ENCODE measurements around the gene IGF1. TPM values are rescaled to one million over a fixed set of nuclear protein-coding genes. Genes with fewer than 3 reads are reported as not detected.

The IGF1 gene
- total RNA-seq, 1 experiment from 2014 or later = not detected

GRCh38 chr12:102496591-102496990 lies 16.2 kb upstream of the IGF1 start:
- TF ChIP-seq, protein P1, sequence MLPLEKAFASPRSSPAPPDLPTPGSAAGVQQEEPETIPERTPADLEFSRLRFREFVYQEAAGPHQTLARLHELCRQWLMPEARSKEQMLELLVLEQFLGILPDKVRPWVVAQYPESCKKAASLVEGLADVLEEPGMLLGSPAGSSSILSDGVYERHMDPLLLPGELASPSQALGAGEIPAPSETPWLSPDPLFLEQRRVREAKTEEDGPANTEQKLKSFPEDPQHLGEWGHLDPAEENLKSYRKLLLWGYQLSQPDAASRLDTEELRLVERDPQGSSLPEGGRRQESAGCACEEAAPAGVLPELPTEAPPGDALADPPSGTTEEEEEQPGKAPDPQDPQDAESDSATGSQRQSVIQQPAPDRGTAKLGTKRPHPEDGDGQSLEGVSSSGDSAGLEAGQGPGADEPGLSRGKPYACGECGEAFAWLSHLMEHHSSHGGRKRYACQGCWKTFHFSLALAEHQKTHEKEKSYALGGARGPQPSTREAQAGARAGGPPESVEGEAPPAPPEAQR (CRISPR knock-in tag; IDR thresholded peaks at IDR 0.05) = no peak
- TF ChIP-seq, protein P2, sequence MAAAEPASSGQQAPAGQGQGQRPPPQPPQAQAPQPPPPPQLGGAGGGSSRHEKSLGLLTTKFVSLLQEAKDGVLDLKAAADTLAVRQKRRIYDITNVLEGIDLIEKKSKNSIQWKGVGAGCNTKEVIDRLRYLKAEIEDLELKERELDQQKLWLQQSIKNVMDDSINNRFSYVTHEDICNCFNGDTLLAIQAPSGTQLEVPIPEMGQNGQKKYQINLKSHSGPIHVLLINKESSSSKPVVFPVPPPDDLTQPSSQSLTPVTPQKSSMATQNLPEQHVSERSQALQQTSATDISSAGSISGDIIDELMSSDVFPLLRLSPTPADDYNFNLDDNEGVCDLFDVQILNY (CRISPR knock-in tag; IDR thresholded peaks at IDR 0.05) = no peak
- TF ChIP-seq ZNF317 (CRISPR knock-in tag; IDR thresholded peaks at IDR 0.05; ENCODE audit: borderline replicate concordance, low read depth) = no peak
- TF ChIP-seq SOX15 (CRISPR knock-in tag; IDR thresholded peaks at IDR 0.05) = no peak
- no peak for TF ChIP-seq SMAD4 (CRISPR knock-in tag; IDR thresholded peaks at IDR 0.05)
- TF ChIP-seq CBFB (CRISPR knock-in tag; IDR thresholded peaks at IDR 0.05; ENCODE audit: low read depth) = no peak
- TF ChIP-seq MXD4 (CRISPR knock-in tag; IDR thresholded peaks at IDR 0.05; ENCODE audit: borderline replicate concordance) = no peak
- no peak for TF ChIP-seq KAT7 (CRISPR knock-in tag; IDR thresholded peaks at IDR 0.05; ENCODE audit: borderline replicate concordance)
- CTCF ChIA-PET = no interaction called here
- H3K4me1 Mint-ChIP-seq = no peaks in the 10 kb centered on the region
- H3K27ac Mint-ChIP-seq = no peak overlapping the region
- ATAC-seq (no peak), DNase-seq (ENCODE audit: low spot score) (no peak)
- H3K4me3 Mint-ChIP-seq = no peak overlapping the region
- POLR2A ChIA-PET = no interaction called here
- peaks cover 25% of the 10 kb centered on the region for H3K9me3 Mint-ChIP-seq
- H3K27me3 Mint-ChIP-seq (ENCODE audit: low read depth) = no peaks in the 10 kb centered on the region; the same call in 1 of the 2 replicates
- H3K36me3 Mint-ChIP-seq = no peaks in the 10 kb centered on the region

DNA sequence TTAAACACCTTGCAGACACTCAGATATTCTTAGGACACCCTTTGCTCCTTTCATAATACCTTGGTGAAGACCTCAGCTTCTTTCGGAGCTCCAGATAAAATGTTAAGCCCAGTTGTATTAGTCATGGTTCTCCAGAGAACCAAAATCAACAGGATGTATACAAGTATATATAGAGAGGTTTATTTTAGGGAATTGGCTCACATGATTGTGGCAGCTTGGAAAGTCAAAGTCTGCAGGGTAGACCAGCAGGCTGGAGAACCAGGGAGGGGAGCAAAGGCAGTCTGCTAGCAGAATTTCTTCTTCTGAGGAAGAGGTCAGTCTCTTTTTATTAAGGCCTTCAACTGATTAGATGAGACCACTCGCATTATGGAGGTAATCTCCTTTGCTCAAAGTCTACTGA lies 6.9 kb upstream of the IGF1 start:
- POLR2A ChIA-PET = no interaction called here
- TF ChIP-seq ATF2 (CRISPR knock-in tag; IDR thresholded peaks at IDR 0.05; ENCODE audit: borderline replicate concordance, low read depth) (no peak), PRRX2 (CRISPR knock-in tag; IDR thresholded peaks at IDR 0.05) (no peak), ZNF121 (CRISPR knock-in tag; IDR thresholded peaks at IDR 0.05) (no peak), HMGA2 (CRISPR knock-in tag; IDR thresholded peaks at IDR 0.05) (no peak), JAZF1 (CRISPR knock-in tag; IDR thresholded peaks at IDR 0.05) (no peak), USF2 (CRISPR knock-in tag; IDR thresholded peaks at IDR 0.05) (no peak), ZNF317 (CRISPR knock-in tag; IDR thresholded peaks at IDR 0.05; ENCODE audit: borderline replicate concordance, low read depth) (no peak), TEAD1 (CRISPR knock-in tag; IDR thresholded peaks at IDR 0.05) (no peak), FOXP1 (CRISPR knock-in tag; IDR thresholded peaks at IDR 0.05; ENCODE audit: borderline replicate concordance) (no peak)
- TF ChIP-seq, protein P2 (CRISPR knock-in tag; IDR thresholded peaks at IDR 0.05) = no peak
- TF ChIP-seq, protein P3, sequence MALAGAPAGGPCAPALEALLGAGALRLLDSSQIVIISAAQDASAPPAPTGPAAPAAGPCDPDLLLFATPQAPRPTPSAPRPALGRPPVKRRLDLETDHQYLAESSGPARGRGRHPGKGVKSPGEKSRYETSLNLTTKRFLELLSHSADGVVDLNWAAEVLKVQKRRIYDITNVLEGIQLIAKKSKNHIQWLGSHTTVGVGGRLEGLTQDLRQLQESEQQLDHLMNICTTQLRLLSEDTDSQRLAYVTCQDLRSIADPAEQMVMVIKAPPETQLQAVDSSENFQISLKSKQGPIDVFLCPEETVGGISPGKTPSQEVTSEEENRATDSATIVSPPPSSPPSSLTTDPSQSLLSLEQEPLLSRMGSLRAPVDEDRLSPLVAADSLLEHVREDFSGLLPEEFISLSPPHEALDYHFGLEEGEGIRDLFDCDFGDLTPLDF (CRISPR knock-in tag; IDR thresholded peaks at IDR 0.05) = no peak
- TF ChIP-seq, protein P4, sequence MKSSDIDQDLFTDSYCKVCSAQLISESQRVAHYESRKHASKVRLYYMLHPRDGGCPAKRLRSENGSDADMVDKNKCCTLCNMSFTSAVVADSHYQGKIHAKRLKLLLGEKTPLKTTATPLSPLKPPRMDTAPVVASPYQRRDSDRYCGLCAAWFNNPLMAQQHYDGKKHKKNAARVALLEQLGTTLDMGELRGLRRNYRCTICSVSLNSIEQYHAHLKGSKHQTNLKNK (CRISPR knock-in tag; IDR thresholded peaks at IDR 0.05) = no peak
- TF ChIP-seq, protein P5, sequence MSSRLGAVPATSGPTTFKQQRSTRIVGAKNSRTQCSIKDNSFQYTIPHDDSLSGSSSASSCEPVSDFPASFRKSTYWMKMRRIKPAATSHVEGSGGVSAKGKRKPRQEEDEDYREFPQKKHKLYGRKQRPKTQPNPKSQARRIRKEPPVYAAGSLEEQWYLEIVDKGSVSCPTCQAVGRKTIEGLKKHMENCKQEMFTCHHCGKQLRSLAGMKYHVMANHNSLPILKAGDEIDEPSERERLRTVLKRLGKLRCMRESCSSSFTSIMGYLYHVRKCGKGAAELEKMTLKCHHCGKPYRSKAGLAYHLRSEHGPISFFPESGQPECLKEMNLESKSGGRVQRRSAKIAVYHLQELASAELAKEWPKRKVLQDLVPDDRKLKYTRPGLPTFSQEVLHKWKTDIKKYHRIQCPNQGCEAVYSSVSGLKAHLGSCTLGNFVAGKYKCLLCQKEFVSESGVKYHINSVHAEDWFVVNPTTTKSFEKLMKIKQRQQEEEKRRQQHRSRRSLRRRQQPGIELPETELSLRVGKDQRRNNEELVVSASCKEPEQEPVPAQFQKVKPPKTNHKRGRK (CRISPR knock-in tag; IDR thresholded peaks at IDR 0.05; ENCODE audit: borderline replicate concordance) = no peak
- ATAC-seq (no peak), DNase-seq (ENCODE audit: low spot score) (no peak)
- 0 out of 2 replicates have a peak, but pooled peaks cover 3% of the 10 kb centered on the region for H3K4me1 Mint-ChIP-seq
- no peak overlapping the region for H3K27ac Mint-ChIP-seq
- CTCF ChIA-PET = no interaction called here
- peaks cover 33% of the 10 kb centered on the region for H3K9me3 Mint-ChIP-seq
- H3K4me3 Mint-ChIP-seq = no peak overlapping the region
- 0 out of 2 replicates have a peak, but pooled peaks cover 5% of the 10 kb centered on the region for H3K36me3 Mint-ChIP-seq
- no peaks in the 10 kb centered on the region; the same call in 1 of the 2 replicates for H3K27me3 Mint-ChIP-seq (ENCODE audit: low read depth)

Data from WTC11 (cell line).